Cardiac fibroblast (primary cell): Measurements from ENCODE around the gene USH1C.

Source experiments
- DNase-seq, 2 donors: peaks; one replicate each; pipeline versions ENCODE4 v3.0.0 to v3.0.0-alpha.2; 2010; ENCODE audit warnings: low read depth in 2 of 2
- H3K4me3 ChIP-seq, 2 donors: replicated peaks in 1 of 2; 1 replicate in 1 of 2; 2 replicates in 1 of 2; pipeline ENCODE4 v1.5.1; 2011; ENCODE audit warnings: low read depth in 2 of 2, low read length in 2 of 2, mild to moderate bottlenecking in 2 of 2, moderate library complexity in 1 of 2
- TF ChIP-seq, protein P1 (sequence below): IDR thresholded peaks from one replicate; pipeline ENCODE4 v1.5.1; 2011; ENCODE audit warnings: low read depth, mild to moderate bottlenecking, low read length, inconsistent platforms

Gene USH1C

DNA sequence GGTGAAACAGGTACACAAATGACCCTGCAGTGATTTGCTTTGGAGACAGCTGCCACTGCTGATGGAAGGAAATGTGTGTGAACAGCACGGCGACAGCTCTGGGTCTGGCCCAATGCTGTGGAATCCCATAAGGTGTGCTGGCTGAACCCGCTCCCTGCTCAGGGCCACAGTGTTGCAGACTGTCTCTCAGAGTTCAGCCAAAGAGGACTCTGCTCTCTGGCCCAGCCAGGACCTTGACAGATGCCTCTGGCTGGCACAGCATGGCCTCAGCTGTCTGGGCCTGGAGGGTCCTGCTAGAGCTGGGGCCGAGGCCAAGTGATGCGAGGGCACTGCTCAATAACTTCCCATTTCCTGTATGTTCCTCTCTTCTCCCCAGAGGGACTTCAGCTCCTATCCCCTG, 62.3 kb downstream of the USH1C start:
- TF ChIP-seq, protein P1, sequence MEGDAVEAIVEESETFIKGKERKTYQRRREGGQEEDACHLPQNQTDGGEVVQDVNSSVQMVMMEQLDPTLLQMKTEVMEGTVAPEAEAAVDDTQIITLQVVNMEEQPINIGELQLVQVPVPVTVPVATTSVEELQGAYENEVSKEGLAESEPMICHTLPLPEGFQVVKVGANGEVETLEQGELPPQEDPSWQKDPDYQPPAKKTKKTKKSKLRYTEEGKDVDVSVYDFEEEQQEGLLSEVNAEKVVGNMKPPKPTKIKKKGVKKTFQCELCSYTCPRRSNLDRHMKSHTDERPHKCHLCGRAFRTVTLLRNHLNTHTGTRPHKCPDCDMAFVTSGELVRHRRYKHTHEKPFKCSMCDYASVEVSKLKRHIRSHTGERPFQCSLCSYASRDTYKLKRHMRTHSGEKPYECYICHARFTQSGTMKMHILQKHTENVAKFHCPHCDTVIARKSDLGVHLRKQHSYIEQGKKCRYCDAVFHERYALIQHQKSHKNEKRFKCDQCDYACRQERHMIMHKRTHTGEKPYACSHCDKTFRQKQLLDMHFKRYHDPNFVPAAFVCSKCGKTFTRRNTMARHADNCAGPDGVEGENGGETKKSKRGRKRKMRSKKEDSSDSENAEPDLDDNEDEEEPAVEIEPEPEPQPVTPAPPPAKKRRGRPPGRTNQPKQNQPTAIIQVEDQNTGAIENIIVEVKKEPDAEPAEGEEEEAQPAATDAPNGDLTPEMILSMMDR: no peak
- no peak for DNase-seq
- H3K4me3 ChIP-seq: no peak overlapping the region

DNA sequence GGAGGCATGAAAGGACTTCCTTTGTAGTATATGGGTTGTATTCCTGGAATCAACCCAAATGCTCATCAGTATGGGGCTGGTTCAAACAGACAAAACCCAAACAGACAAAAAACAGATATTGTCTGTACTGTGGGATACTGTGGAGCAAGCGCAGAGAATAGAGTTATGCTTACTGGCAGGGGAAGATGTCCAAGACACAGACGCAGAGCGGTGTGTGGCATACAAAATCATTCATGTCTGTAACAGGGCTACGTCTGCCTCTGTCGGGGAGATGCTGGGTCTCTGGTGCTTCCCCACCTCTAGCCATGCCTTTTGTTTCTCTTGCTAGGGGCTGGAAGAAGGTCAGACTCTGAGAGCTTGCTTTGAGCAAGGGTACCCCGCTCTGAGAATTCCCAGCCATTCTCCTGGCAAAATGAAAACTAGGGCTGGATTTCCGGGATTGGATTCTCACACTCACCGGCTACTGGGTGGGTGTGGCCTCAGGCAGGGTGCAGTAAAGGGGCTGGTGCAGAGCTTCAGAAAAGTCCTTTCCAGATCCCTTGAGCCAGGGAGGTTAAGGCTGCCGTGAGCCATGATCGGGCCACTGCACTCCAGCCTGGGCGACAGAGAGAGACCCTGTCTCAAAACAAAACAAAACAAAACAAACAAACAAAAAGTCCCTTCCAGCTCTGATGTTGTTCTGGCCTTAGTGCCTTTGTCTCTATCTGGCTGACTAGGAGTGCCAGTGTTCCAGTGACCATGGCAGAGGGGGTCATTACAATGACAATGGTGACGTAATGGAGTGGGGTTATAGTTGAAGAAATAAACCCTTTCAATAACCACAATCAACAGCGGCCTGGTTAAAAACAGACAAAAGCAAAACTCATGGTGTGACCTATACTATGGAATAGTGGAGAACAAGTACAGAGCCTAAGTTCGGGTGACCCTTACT, 64.7 kb downstream of the USH1C start:
- no peak overlapping the region for H3K4me3 ChIP-seq
- DNase-seq: peak; percentile 15 to 33
- TF ChIP-seq, protein P1: no peak

DNA sequence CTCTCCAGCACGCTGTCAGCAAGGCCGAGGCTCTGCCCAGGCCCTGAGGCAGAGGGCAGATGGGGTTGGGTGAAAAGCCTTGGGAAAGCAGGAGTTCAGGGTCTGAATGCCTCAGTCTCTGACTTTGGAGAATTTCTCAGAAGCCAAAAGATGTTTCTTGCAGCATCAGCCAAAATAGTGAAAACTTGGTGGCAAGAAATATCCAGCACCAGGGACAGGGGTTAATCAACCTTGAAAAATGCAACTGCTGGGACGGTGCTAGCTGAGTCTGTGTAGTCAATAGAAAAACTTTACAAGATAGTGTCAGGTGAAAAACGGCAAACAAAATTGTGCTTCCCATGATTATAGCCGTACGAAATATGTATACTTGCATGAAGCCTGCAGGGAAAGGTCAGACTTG, 66.1 kb downstream of the USH1C start:
- TF ChIP-seq, protein P1: no peak
- H3K4me3 ChIP-seq: no peak overlapping the region
- no peak for DNase-seq

DNA sequence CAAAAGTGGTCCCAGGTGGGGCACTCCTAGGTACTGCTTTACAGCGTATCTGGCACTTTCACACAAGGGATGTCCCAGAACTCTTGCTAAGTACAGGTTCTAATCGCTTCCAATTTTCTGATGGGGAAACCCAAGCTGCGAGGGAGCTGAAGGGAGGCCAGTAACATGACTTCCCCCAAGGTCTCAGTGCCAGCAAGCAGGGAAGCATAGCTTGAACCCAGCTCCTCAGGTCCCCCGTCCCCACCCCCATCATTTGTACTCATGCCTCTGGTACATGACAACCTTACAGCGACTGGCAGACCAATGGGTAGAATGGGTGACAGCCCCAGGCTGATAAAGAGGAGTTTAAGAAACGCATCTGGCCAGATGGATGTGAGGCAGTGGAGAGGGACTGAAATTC, 66.9 kb downstream of the USH1C start:
- no peak overlapping the region for H3K4me3 ChIP-seq
- DNase-seq: no peak
- TF ChIP-seq, protein P1: no peak

DNA sequence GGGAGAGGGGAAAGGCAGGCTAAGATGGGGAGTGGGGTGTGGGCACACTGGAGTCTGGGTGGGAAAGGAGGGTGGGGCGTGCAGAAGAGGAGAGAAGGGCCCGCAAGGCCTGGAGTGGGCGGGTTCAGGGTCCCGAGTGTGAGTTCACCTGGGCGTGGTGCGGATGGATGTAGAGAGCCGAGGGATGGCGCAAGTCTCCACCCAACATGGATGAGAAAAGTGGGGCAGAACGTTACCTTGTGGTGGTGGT, 67.2 kb downstream of the USH1C start:
- DNase-seq: no peak
- H3K4me3 ChIP-seq: no peak overlapping the region
- TF ChIP-seq, protein P1: no peak

DNA sequence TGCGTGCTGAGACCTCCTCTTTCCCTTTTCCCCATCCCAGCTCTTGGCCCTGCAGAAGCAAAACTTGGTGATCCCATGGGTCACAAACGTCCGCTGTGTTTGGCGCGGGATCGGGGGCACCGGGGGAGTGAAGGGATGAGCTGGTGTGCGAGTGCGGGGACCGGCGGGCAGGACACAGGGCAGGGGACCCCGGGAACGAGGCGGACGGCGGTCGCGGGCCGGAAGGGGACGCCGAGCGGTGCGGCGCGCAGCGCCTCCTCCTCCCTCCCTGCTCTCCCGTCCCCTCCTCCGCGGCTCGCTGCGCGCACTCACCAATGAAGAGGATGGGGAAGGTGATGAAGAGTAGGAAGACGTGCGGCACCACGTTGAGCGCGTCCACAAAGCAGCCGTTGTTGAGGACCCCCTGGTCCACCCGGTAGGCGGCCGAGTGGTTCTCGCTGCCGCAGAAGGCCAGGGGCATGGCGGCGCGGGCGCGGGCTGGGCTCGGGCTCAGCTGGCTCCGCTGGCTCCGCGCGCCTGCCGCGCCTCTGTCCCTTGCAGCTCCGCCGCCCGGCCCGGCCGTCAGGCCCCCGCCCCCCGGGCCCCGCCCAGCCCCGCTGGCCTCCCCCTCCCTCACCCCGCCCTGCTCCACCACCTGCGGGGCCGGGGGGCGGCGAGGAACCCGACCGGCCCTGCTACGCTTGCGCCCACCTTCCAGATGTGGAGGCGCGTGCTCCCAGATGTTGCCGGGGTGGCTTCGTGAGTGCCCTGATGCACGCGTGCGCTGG, 67.7 kb downstream of the USH1C start, which contains the start of gene ABCC8:
Gene ABCC8, minus strand, starts transcription at position 529 of the 767 bp plus-strand sequence. Its CDS starts 69 bp downstream, at position 460.
- TF ChIP-seq, protein P1: no peak
- no peak within 1 kb of the TSS for H3K4me3 ChIP-seq
- no peak for DNase-seq
